K562 (cell line): ENCODE data around the gene VPS45. TPM values are rescaled to one million over a fixed set of nuclear protein-coding genes. Genes with fewer than 3 reads are reported as not detected.
A peak's percentile ranks its signal among the peaks of the same experiment; 100 is the strongest.

Experiments
- ATAC-seq: fragments of 200-7000 bp; cut with Tn5 transposase; 3 replicates; pipeline ENCODE4 v1.9.1; 2020; ENCODE audit warnings: moderate library complexity
- BruUV-seq: library from RNA; stranded (reverse); fragments of 400-500 nt; replicated peaks from 2 replicates; lab custom pipeline; 2021; lab: Mats Ljungman, UMichigan
- CTCF ChIA-PET: fragments of 300-600 bp; formaldehyde crosslinking; extraction: SDS; loops from one replicate; lab custom pipeline; 2021; ENCODE audit warnings: low intra/inter-chr PET ratio; lab: Yijun Ruan, JAX
- POLR2A ChIA-PET: fragments of 300-600, 350-650 bp; sonication (Branson Sonifier 250); formaldehyde crosslinking; extraction: SDS; loops from one replicate; lab custom pipeline; 2021; ENCODE audit warnings: antibody characterized with exemption, inconsistent platforms; lab: Yijun Ruan, JAX
- DNase-seq, 4 experiments: peaks; one replicate each; pipeline versions ENCODE4 v3.0.0 to v3.0.0-alpha.2; 2011 to 2018; ENCODE audit warnings: low spot score in 3 of 4, mixed read lengths in 3 of 4; ENCODE audit errors: extremely low read depth in 1 of 4
- FAIRE-seq: peaks from 2 replicates; lab custom pipeline; 2011; peaks lifted over from hg19 to GRCh38; lab: Jason Lieb, UNC
- H2AFZ ChIP-seq: 2 replicates; pipeline ENCODE4 v1.6.0; 2011; ENCODE audit warnings: low read depth, low read length, control low read depth, inconsistent platforms
- H3K27ac ChIP-seq: fragments of 200-600 bp; 3 replicates; pipeline ENCODE4 v1.8.0; 2011; ENCODE audit warnings: low read depth, mild to moderate bottlenecking, control low read depth, inconsistent platforms, low read length, moderate library complexity, mixed read lengths; ENCODE audit errors: extremely low read depth
- H3K27me3 ChIP-seq, 2 experiments: fragments of 300-600 bp in 1 of 2; 2 replicates in 1 of 2; 3 replicates in 1 of 2; pipeline versions ENCODE4 v1.6.0 to v1.8.0; 2011; ENCODE audit warnings: inconsistent platforms in 2 of 2, low read length in 2 of 2, mild to moderate bottlenecking in 1 of 2, mixed read lengths in 1 of 2, moderate library complexity in 1 of 2; ENCODE audit not compliant: control insufficient read depth in 2 of 2, insufficient read depth in 2 of 2
- H3K36me3 ChIP-seq: fragments of 300-600 bp; 3 replicates; pipeline ENCODE4 v1.8.0; 2011; ENCODE audit warnings: mild to moderate bottlenecking, low read length, inconsistent platforms; ENCODE audit not compliant: control insufficient read depth, insufficient read depth
- H3K4me1 ChIP-seq, 2 experiments: fragments of 200-600 bp in 1 of 2; replicated peaks in 1 of 2; 2 replicates in 1 of 2; 3 replicates in 1 of 2; pipeline versions ENCODE4 v1.5.1 to v1.8.0; 2011; ENCODE audit warnings: inconsistent platforms in 2 of 2, low read length in 2 of 2, mild to moderate bottlenecking in 1 of 2, mixed read lengths in 1 of 2, moderate library complexity in 1 of 2; ENCODE audit not compliant: control insufficient read depth in 2 of 2, insufficient read depth in 2 of 2
- H3K4me2 ChIP-seq: 2 replicates; pipeline ENCODE4 v1.6.1; 2011; ENCODE audit warnings: low read length, control low read depth, inconsistent platforms, mixed read lengths; ENCODE audit not compliant: insufficient read depth
- H3K4me3 ChIP-seq: fragments of 200-600 bp; sonication (generic), shearing (Covaris generic); 2 replicates; pipeline ENCODE4 v1.5.1; 2016; ENCODE audit warnings: control low read depth, inconsistent platforms
- H3K79me2 ChIP-seq: fragments of 200-600 bp; 3 replicates; pipeline ENCODE4 v1.8.0; 2011; ENCODE audit warnings: low read length, inconsistent platforms; ENCODE audit not compliant: control insufficient read depth, insufficient read depth
- H3K9ac ChIP-seq, 2 experiments: 2 replicates each; pipeline versions ENCODE4 v1.6.0 to v1.6.1; 2011; ENCODE audit warnings: low read depth in 2 of 2, low read length in 2 of 2, control low read depth in 1 of 2, inconsistent platforms in 1 of 2, mild to moderate bottlenecking in 1 of 2, mixed read lengths in 1 of 2; ENCODE audit not compliant: insufficient read depth in 1 of 2
- H3K9me1 ChIP-seq: one replicate; pipeline ENCODE4 v1.6.0; 2011; ENCODE audit warnings: inconsistent platforms, mild to moderate bottlenecking, low read length, moderate library complexity; ENCODE audit not compliant: control insufficient read depth, insufficient read depth
- H3K9me3 ChIP-seq: replicated peaks from 2 replicates; pipeline ENCODE4 v1.5.1; 2011; ENCODE audit warnings: low read depth, low read length, inconsistent platforms; ENCODE audit not compliant: control insufficient read depth, insufficient read depth
- H4K20me1 ChIP-seq: replicated peaks from 2 replicates; pipeline ENCODE4 v1.6.1; 2011; ENCODE audit warnings: low read length, inconsistent platforms, mixed read lengths; ENCODE audit not compliant: control insufficient read depth, insufficient read depth
- ARHGAP35 ChIP-seq: fragments of 450-650 bp; IDR thresholded peaks from 2 replicates; pipeline ENCODE4 v1.6.1; 2018; ENCODE audit not compliant: partially characterized antibody
- CAMTA2 ChIP-seq: fragments of 250-450 bp; sonication (Bioruptor Pico); conservative IDR thresholded peaks from 2 replicates; pipeline ENCODE4 v1.5.1; 2022
- EHMT2 ChIP-seq: fragments of 450-650 bp; IDR thresholded peaks from 2 replicates; pipeline ENCODE4 v1.6.1; 2018; ENCODE audit warnings: antibody characterized with exemption
- EP300 ChIP-seq: IDR thresholded peaks from 2 replicates; pipeline ENCODE4 v1.6.1; 2012; ENCODE audit warnings: low read length, improper control_type of control experiment
- ETS2 ChIP-seq: IDR thresholded peaks from 2 replicates; pipeline ENCODE4 v1.6.1; 2016; ENCODE audit warnings: borderline replicate concordance, missing genetic modification characterization, mild to moderate bottlenecking, moderate library complexity, missing compliant biosample characterization; ENCODE audit not compliant: poor library complexity, severe bottlenecking
- HOXB6 ChIP-seq: fragments of 250-450 bp; sonication (Bioruptor Pico); IDR thresholded peaks from 2 replicates; pipeline ENCODE4 v1.5.1; 2022; ENCODE audit warnings: mild to moderate bottlenecking, borderline replicate concordance
- MYC ChIP-seq, 2 experiments: fragments of 250-450 bp in 1 of 2; sonication (Bioruptor Pico) in 1 of 2; IDR thresholded peaks; 2 replicates each; pipeline versions ENCODE4 v1.5.1 to v1.6.1; 2012 to 2021; ENCODE audit warnings: low read depth in 2 of 2, borderline replicate concordance in 1 of 2, improper control_type of control experiment in 1 of 2, low read length in 1 of 2, mild to moderate bottlenecking in 1 of 2, moderate library complexity in 1 of 2
- NELFE ChIP-seq: IDR thresholded peaks from 2 replicates; pipeline ENCODE4 v1.6.1; 2011; ENCODE audit warnings: mild to moderate bottlenecking; ENCODE audit not compliant: insufficient read depth, insufficient read length
- NR2C1 ChIP-seq, 2 experiments: fragments of 450-650 bp; IDR thresholded peaks; 2 replicates each; pipeline ENCODE4 v1.6.1; 2017; ENCODE audit warnings: mild to moderate bottlenecking in 2 of 2, antibody characterized with exemption in 1 of 2, inconsistent platforms in 1 of 2, missing compliant biosample characterization in 1 of 2, missing genetic modification characterization in 1 of 2
- NR2C2 ChIP-seq, 2 experiments: fragments of 200-800 bp in 1 of 2; sonication (Bioruptor generic) in 1 of 2; sonication (generic) in 1 of 2; formaldehyde crosslinking in 1 of 2; IDR thresholded peaks; 2 replicates each; pipeline versions ENCODE4 v1.6.1 to v1.8.0; 2016 to 2022; ENCODE audit warnings: mild to moderate bottlenecking in 1 of 2, missing compliant biosample characterization in 1 of 2, missing genetic modification characterization in 1 of 2, missing genetic modification reagents in 1 of 2
- RNF2 ChIP-seq: sonication (generic); IDR thresholded peaks from 2 replicates; pipeline ENCODE4 v1.6.1; 2016
- SAFB ChIP-seq: fragments of 200-400 bp; formaldehyde crosslinking; IDR thresholded peaks from 2 replicates; pipeline ENCODE4 v1.6.1; 2017; ENCODE audit warnings: low read depth, low read length, borderline replicate concordance
- SIN3A ChIP-seq, 2 experiments: fragments of 150-350 bp in 1 of 2; IDR thresholded peaks; 2 replicates each; pipeline ENCODE4 v1.6.1; 2011 to 2016; ENCODE audit warnings: borderline replicate concordance in 2 of 2, low read depth in 2 of 2, low read length in 2 of 2, mild to moderate bottlenecking in 2 of 2, moderate library complexity in 2 of 2; ENCODE audit not compliant: control insufficient read depth in 1 of 2
- SNIP1 ChIP-seq: fragments of 450-650 bp; IDR thresholded peaks from 2 replicates; pipeline ENCODE4 v1.7.1; 2017; ENCODE audit warnings: low read depth, mild to moderate bottlenecking
- XRCC3 ChIP-seq: fragments of 450-650 bp; IDR thresholded peaks from 2 replicates; pipeline ENCODE4 v1.6.1; 2017; ENCODE audit warnings: mild to moderate bottlenecking, moderate library complexity
- ZKSCAN1 ChIP-seq: fragments of 150-350 bp; IDR thresholded peaks from 2 replicates; pipeline ENCODE4 v1.6.1; 2016; ENCODE audit warnings: low read depth, low read length
- ZNF764 ChIP-seq: fragments of 250-450 bp; sonication (Bioruptor Pico); IDR thresholded peaks from 2 replicates; pipeline ENCODE4 v1.4.0; 2020; ENCODE audit warnings: low read depth, mild to moderate bottlenecking, moderate library complexity
- WGBS: fragments of 100-300 bp; shearing (Covaris generic); methylation state at CpG from one replicate; pipeline ENCODE4 v1.1.6; 2016; ENCODE audit warnings: low coverage, mixed read lengths; ENCODE audit not compliant: insufficient coverage; ENCODE audit errors: missing lambda C conversion rate; 5-methylcytosine and 5-hydroxymethylcytosine counted together
- in situ Hi-C: fragments of 300-500 bp; cut with MboI; formaldehyde crosslinking; loops from 4 replicates; pipeline ENCODE4 v1.15.0; 2018; ENCODE audit warnings: inconsistent platforms, mixed read lengths
- intact Hi-C: fragments of 100-400 bp; cut with micrococcal nuclease; formaldehyde crosslinking; loops from 2 replicates; pipeline ENCODE4 v1.14.2; 2022
- polyA plus RNA-seq, 8 experiments: library from polyadenylated mRNA; depleted of rRNA in 4 of 8; stranded (reverse) in 5 of 8; unstranded in 3 of 8; fragments of >200 nt; fragmentation: Nextera tagmentation in 2 of 8; fragmentation: Illumina TruSeq in 1 of 8; extraction: Ambion mirVana in 2 of 8; extraction: Trizol in 1 of 8; gene quantifications; 2 replicates each; pipeline versions ENCODE4 v1.2.1 to v1.2.3, GENCODE V29; 2011 to 2014; ENCODE audit warnings: inconsistent platforms in 1 of 8, missing spikeins in 1 of 8
- total RNA-seq, 7 experiments: library from RNA; depleted of rRNA in 6 of 7; stranded (reverse); fragments of >200 nt in 6 of 7; fragmentation: Illumina TruSeq in 2 of 7; extraction: Trizol in 2 of 7; gene quantifications; 2 replicates each; pipeline versions ENCODE4 v1.2.1 to v1.2.3, GENCODE V29; 2011 to 2021; ENCODE audit warnings: low replicate concordance in 1 of 7

The VPS45 gene
- total and polyA plus RNA-seq, 9 of the 15 experiments (the other 6 are each of a cell fraction or from before 2014, with no cell fraction given) = 17.9 to 48.2 (median 34.4) TPM

DNA sequence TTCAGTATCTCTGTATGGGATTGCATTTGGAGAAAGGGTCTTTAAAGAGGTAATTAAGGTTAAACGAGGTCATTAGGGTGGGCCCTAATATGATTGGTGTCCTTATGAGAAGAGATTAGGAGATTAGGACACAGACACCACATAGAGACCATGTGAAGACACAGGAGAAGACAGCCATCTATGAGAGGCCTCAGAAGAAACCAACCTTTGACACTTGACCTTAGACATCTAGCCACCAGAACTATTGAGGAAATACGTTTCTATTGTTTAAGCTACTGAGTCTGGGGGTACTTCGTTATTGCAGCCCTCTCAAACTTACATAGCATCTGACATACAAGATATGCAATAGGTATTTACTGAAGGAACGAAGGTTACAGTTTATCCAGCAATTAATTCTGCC lies 7.3 kb upstream of the VPS45 start:
- 33% methylated on average over 4 of the region's 4 CpGs for whole genome bisulfite sequencing
- H3K9me3 ChIP-seq = no peaks in the 10 kb centered on the region
- in situ Hi-C loops (no loop called here), intact Hi-C loops (no loop called here)
- no TSS peak for BruUV-seq
- peak; percentile 81 for TF ChIP-seq NR2C1 (IDR thresholded peaks at IDR 0.05)
- TF ChIP-seq NR2C1 (tag; IDR thresholded peaks at IDR 0.05) = peak; percentile 73
- no peak for TF ChIP-seq NR2C2 (CRISPR knock-in tag; IDR thresholded peaks at IDR 0.05)
- peak; percentile 66; the same call in 1 of the 2 replicates for TF ChIP-seq NR2C2 (tag; IDR thresholded peaks at IDR 0.05)
- TF ChIP-seq NELFE = no peak
- no peak for ATAC-seq
- H3K79me2 ChIP-seq = no peaks in the 10 kb centered on the region
- no peak overlapping the region for H3K27ac ChIP-seq
- ChIA-PET POLR2A (interaction anchor here (0.6 kb wide), 2 partner anchors 39 to 173 kb away, joined by 3 read pairs; no protein-coding TSS in a partner anchor), CTCF (no interaction called here)
- no peaks in the 10 kb centered on the region for H3K9me1 ChIP-seq
- no peak overlapping the region for H2AFZ ChIP-seq
- H3K36me3 ChIP-seq = no peaks in the 10 kb centered on the region
- FAIRE-seq = no peak
- no peak overlapping the region for H3K4me2 ChIP-seq
- H3K27me3 ChIP-seq = no peaks in the 10 kb centered on the region
- no peak for DNase-seq
- no peaks in the 10 kb centered on the region for H4K20me1 ChIP-seq
- no peak overlapping the region for H3K4me3 ChIP-seq
- no peak overlapping the region for H3K9ac ChIP-seq
- peaks cover 0 to 8% of the 10 kb centered on the region in 2 experiments; a peak in 1 of 5 replicates for H3K4me1 ChIP-seq

DNA sequence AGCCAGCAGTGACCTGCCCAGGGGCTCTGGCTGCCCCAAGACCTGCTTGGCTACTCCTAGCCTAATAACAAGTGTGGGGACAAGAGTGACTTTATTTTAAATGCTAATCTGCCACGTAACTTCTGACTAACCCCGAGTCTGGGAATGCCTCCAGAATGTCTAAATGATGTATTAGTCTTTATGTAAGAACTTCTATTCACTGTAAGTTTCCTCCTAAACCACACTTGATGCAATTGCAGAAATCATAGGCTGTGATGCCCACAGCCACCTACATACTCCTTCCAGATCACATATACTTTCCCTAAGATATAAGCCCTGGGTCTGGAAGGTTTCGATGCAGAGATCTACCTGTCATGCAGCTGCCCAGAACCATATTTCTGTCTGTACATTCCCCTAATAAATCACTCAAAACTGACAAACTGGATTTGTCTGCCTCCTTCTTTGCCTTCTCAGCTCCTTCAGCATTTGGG lies 5.9 kb upstream of the VPS45 start:
- in situ Hi-C loops = no loop called here
- FAIRE-seq (no peak), ATAC-seq (peak; percentile 54), DNase-seq (no peak)
- H3K9me3 ChIP-seq = no peaks in the 10 kb centered on the region
- ChIA-PET POLR2A (interaction anchor here (0.6 kb wide), 1 partner anchor 133 kb away, joined by 3 read pairs; no protein-coding TSS in a partner anchor), CTCF (interaction anchor here (0.7 kb wide), 1 partner anchor 126 kb away, joined by 3 read pairs; no protein-coding TSS in a partner anchor)
- BruUV-seq = no TSS peak
- H3K27ac ChIP-seq = no peak overlapping the region
- peaks cover 0 to 11% of the 10 kb centered on the region in 2 experiments; a peak in 3 of 5 replicates for H3K4me1 ChIP-seq
- H2AFZ ChIP-seq = no peak overlapping the region
- H3K9me1 ChIP-seq = no peaks in the 10 kb centered on the region
- H4K20me1 ChIP-seq = no peaks in the 10 kb centered on the region
- no peak overlapping the region; the same call in 1 of the 2 replicates for H3K4me2 ChIP-seq
- H3K36me3 ChIP-seq = no peaks in the 10 kb centered on the region
- H3K4me3 ChIP-seq = no peak overlapping the region
- no peak overlapping the region for H3K9ac ChIP-seq
- intact Hi-C loops = no loop called here
- peaks cover 10% of the 10 kb centered on the region for H3K79me2 ChIP-seq
- H3K27me3 ChIP-seq = no peaks in the 10 kb centered on the region
- WGBS = 10% methylated on average over 3 of the region's 3 CpGs
- TF ChIP-seq EHMT2 (no peak), ZNF764 (CRISPR knock-in tag) (no peak), HOXB6 (no peak), ARHGAP35 (peak; percentile 59), SAFB (no peak), ZKSCAN1 (no peak), MYC (IDR thresholded peaks at IDR 0.05; ENCODE audit: low read depth, low read length) (no peak), MYC (CRISPR knock-in tag; IDR thresholded peaks at IDR 0.05; ENCODE audit: borderline replicate concordance, low read depth) (no peak), CAMTA2 (CRISPR knock-in tag) (no peak), ETS2 (tag) (no peak), XRCC3 (no peak), SNIP1 (no peak), RNF2 (no peak), EP300 (peak; percentile 26; the same call in 1 of the 2 replicates), SIN3A (IDR thresholded peaks at IDR 0.05; ENCODE audit: borderline replicate concordance in 2 of 2, control insufficient read depth in 1 of 2, low read depth in 2 of 2, low read length in 2 of 2) (no peak)
